NCI-H748 (cell line): Measurements from ENCODE around the gene CYLD.

ENCODE experiments used
- DNase-seq: peaks from one replicate; lab custom pipeline; 2025; ENCODE audit not compliant: unreplicated experiment; lab: John Stamatoyannopoulos, UW

Gene CYLD

DNA sequence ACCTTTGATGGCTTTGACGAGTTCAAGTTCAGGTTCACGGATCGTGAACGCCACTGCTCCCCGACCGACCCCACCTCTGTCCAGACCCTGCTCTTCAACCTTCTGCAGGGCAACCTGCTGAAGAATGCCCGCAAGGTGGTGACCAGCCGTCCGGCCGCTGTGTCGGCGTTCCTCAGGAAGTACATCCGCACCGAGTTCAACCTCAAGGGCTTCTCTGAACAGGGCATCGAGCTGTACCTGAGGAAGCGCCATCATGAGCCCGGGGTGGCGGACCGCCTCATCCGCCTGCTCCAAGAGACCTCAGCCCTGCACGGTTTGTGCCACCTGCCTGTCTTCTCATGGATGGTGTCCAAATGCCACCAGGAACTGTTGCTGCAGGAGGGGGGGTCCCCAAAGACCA, 30.8 kb upstream of the CYLD start:
- no peak for DNase-seq

GRCh38 chr16:50711862-50712559, 29.9 kb upstream of the CYLD start:
- DNase-seq: no peak

- no peak for DNase-seq
Measured at GRCh38 chr16:50712560-50712898, 29.4 kb upstream of the CYLD start.

DNA sequence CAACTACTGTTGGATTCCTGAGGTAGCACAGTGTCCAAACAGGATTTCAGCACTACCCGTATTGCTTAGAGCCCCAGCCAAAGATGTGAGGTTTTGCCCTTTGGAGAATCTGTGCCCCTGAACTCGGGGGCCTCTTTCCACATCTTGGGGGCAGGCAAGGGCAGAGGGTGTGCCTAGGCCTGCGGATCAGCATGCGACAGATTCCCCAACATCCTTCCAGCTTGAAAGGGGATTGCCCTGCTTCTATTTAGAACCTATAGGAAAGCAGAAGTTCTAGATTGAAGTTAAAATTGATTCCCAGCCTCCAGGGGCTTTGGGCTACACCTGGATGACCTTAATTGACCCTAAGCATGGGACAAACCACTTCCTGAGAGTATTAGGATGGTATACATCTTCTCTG, 28.9 kb upstream of the CYLD start:
- DNase-seq: no peak

DNA sequence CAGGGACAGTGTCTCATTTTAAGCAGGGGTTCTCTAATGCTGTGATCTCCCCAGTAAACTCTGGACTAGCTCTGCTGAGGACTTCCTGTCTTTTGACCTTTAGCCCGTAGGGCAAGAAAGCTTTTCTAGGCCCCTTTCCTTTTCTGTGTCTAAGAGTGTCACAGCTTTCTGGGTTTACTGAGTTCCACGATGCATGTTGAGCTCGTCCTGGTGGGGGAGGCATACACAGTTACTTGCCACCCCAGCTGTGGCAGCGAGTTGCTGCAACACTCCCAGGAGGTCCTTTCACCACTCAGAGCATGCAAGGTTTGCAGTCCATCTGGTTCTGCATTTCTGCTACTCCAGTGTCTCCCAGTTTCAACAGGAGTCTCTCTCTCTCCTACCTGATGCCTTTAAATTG, 24.8 kb upstream of the CYLD start:
- no peak for DNase-seq

- DNase-seq: no peak
Measured at GRCh38 chr16:50717494-50717893, 24.4 kb upstream of the CYLD start.

GRCh38 chr16:50718061-50718760, 23.7 kb upstream of the CYLD start:
- no peak for DNase-seq

GRCh38 chr16:50718761-50719400, 23.0 kb upstream of the CYLD start:
- DNase-seq: no peak

DNA sequence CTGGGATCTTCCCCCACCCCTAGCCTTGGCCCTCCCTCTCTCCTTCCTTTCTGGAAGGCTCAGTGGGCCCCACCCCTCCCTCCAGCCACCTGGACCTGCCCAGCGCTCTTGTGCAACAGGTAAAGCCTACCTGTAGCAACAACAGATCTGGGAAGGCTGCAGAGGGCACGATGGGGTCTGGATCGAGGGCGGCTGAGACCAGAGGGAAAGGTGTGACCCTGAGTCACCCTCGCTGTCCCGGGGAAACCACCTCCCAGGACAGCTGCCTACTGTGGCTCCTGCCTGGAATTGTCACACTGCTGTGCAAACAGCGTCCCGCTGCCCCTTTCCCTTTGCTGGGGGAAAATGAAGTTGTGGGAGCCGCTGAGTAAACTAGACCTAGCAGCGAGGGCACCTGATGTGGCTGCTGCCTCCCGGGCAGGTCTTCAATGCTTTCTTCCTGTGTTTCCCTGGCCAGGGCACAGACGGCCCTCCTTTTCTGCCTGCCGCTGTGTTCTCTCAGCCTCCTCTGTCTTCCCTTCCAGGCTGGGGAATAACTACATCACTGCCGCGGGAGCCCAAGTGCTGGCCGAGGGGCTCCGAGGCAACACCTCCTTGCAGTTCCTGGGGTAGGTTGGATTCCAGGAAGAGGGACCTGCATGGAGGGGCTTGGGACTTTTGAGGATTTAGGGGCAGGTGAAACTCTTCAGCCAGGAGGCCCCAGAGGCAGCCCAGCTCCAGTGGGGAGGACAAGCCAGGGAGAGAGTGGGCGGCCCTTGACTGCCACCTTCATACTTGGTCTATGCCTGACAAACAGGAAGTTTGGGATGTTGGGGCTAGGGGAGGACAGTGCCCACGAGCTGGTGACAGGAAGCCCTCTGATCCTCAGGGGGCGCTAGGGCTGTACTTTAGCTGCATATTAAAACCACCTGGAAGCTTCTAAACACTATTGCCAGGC, 22.2 kb upstream of the CYLD start:
- no peak for DNase-seq

DNA sequence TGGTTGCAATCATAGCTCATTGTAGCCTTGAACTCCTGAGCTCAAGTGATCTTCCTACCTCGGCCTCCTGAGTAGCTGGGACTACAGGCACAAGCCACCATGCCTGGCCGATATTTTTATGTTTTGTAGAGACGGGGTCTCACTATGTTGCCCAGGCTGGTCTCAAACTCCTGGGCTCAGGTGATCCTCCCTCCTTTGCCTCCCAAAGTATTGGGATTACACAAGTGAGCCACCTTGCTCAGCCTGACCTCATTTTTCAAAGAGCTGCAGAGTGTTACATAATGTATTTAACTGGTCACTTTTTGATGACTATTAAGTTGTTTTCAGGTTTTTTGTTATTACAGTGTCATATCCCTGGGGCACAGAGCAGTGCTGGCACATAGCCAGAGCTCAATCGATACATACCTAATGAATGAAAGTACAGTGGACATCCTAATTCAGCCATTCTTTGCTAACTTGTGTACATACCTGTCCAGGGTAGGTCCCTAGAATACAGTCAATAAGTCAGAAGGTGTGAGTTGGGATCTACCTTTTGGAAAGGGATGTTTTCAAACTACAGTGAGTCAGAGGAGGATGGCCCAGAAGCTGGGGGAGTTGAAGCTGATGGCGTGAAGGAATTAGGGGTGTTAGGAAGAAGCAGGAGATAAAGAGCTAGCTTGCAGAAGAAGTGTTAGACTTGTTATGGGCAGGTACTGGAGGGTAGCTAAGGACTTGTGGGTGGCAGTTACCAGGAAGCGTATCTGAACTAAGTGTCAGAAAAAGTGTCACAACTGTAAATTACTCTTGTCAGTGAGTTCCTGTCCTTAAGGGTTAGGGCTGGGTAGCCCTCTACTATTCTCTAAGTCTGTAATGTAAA, 20.1 kb upstream of the CYLD start:
- DNase-seq: no peak

DNA sequence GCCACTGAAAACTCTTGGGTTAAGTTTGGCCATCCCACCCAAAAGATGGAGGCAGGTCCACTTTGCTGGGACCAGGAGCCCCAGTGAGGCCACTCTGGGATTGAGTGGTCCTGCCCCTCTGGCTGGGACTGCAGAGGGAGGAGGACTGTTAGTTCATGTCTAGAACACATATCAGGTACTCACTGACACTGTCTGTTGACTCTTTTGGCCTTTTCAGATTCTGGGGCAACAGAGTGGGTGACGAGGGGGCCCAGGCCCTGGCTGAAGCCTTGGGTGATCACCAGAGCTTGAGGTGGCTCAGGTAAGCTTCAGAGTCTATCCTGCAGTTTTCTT, 19.5 kb upstream of the CYLD start:
- DNase-seq: no peak

DNA sequence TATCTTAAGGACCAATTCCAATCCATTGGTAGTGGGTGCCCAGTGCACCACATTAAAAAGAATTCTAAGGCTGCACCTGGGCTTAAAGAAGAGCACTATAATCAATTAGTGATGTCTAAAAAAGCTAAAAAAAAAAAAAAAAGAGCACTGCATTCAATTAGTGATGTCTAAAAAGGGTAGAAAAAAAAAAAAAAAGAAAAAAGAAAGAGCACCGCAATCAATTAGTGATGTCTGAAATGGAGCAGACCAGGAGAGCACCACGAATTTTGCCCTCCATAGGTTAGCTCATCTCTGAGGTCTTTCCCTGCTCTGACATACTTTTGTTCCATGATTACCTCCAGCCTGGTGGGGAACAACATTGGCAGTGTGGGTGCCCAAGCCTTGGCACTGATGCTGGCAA, 18.9 kb upstream of the CYLD start:
- no peak for DNase-seq

DNA sequence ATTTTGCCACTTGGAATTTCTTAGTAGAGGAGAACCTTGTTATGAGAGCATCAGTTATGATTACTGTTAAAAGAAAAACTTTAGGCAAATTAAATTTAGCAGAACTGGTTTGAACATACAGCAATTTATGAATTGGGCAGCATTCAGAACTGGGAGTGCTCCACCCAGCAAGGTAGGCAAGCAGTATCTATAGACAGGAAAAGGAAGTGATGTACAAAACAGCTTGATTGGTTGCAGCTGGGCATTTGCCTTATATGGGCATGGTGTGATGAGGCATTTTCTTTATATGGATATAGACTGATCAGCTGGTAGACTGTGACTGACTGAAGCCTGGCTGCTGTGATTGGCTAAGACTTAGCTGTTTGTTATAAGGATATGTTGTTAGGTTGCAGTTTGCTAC, 17.6 kb upstream of the CYLD start:
- no peak for DNase-seq

- DNase-seq: no peak
Measured at GRCh38 chr16:50731130-50731988, 10.5 kb upstream of the CYLD start.

DNA sequence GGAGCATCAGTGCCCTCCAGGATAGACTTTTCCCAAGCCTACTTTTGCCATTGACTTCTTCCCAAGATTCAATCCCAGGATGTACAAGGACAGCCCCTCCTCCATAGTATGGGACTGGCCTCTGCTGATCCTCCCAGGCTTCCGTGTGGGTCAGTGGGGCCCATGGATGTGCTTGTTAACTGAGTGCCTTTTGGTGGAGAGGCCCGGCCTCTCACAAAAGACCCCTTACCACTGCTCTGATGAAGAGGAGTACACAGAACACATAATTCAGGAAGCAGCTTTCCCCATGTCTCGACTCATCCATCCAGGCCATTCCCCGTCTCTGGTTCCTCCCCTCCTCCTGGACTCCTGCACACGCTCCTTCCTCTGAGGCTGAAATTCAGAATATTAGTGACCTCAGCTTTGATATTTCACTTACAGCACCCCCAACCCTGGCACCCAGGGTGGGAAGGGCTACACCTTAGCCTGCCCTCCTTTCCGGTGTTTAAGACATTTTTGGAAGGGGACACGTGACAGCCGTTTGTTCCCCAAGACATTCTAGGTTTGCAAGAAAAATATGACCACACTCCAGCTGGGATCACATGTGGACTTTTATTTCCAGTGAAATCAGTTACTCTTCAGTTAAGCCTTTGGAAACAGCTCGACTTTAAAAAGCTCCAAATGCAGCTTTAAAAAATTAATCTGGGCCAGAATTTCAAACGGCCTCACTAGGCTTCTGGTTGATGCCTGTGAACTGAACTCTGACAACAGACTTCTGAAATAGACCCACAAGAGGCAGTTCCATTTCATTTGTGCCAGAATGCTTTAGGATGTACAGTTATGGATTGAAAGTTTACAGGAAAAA, 9.7 kb upstream of the CYLD start:
- no peak for DNase-seq

DNA sequence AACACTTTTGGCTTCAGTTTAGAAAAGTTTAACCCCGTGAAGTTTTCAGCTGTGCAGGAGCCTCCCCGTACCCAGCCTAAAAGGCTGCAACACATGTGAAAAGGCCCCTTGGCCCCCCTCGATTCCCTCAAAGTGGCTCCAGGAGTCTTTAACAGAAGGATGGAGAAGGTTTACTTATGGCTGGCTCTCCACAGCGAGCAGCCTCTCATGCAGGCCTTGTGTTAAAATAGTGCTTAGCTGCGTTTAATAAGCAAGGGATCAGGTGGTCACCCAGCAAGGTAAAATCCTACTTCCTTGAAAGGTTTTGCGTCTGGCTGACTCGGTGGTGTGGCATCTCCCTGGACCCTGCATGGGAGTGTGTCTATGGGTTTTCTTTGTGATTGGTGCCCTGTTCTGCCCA, 8.4 kb upstream of the CYLD start:
- no peak for DNase-seq

DNA sequence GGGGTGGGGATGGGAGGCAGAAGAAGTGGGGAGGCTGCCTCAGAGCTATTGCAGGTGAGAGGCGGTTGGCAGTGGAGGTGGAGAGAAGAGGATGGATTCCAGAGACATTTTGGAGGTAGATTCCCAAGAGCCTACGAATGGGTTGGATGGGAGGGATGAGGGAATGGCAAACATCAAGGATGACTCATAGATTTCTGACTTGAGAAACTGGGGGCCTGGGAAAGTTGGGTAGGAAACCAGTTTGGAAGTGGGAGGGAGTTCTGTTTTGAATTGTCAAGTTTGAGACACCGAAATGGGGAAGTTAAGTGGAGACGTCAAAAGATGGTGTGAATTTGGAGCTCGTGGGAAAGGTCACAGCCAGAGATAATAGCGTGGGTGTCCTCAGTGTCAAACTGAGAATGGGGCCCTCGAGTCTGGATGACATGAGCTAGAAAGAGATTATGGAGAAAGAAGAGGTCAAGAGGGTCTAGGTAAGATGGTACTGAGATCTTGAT, 6.2 kb upstream of the CYLD start:
- no peak for DNase-seq

GRCh38 chr16:50736448-50736847, 5.4 kb upstream of the CYLD start:
- DNase-seq: no peak
